HG02840 (cell line): ENCODE results near the gene KDM4B.
"Not testable (repeated sequence)": the region's sequence is repeated elsewhere in the genome, so short reads cannot be mapped to it uniquely, and the experiment has no call there.

Experiments
- ATAC-seq: cut with Tn5 transposase; IDR thresholded peaks from one replicate; pipeline ENCODE4 v1.9.1; 2021; ENCODE audit warnings: mild to moderate bottlenecking, moderate library complexity, moderate number of reproducible peaks; ENCODE audit not compliant: unreplicated experiment, low FRiP score

KDM4B gene

GRCh38 chr19:4966591-4966990, 2.3 kb upstream of the KDM4B start:
- no peak for ATAC-seq

DNA sequence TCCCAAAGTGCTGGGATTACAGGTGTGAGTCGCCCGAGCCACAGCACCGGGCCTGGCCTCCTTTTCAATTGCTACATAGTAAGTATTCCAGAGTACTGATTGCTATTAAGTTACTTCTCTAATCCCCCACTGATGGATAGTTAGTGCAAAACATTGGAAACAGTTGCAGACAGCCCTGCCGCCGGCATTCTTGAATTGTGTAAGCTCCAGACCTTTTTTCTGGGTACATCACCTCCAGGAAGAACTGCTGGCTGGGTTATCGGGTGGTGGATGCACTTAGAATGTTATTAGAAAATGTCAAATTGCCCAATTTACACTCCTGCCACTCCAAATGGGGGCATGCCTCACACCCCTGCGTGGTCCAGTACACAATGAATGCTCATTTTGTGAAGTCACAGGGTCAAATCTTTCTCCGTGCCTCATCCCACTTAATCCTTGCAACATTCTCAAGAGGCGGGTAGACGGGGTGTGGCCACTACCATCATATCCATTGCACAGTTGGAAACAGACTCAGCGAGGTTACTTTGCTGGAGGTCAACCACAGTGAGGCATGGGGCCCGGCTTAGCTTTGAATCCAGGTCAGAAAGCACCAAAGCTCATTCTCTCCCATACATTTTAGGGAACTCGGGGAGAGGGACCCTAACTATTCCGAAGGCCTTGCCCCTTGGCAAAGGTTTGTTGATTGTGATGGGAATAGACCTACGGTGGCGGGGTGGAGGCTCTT, 1.0 kb upstream of the KDM4B start:
- ATAC-seq = no peak

DNA sequence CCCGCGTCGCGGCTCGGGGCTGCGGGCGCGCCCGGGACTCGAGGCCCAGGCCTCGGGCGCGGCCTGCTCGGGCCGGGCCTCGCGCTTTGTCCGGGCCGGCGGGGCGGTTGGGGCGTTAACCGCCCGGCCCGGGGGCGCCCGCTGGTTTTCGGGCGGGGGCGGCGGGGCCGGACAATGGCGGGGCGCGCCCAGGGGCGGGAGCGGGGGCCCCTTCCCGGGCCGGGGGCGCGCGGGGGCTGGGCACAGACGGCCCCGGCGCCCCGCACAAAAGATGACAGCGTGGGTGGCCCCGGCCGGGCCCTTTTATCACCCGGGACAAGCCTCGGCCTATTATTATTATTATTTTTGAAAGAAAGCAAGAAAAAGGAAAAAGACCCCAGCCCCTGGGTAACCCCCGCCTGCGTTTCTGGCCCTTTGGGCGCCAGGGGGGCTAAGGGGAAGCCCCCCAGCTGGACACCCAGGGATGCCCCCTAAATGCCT, 419 bp downstream of the KDM4B start:
- no peak for ATAC-seq

DNA sequence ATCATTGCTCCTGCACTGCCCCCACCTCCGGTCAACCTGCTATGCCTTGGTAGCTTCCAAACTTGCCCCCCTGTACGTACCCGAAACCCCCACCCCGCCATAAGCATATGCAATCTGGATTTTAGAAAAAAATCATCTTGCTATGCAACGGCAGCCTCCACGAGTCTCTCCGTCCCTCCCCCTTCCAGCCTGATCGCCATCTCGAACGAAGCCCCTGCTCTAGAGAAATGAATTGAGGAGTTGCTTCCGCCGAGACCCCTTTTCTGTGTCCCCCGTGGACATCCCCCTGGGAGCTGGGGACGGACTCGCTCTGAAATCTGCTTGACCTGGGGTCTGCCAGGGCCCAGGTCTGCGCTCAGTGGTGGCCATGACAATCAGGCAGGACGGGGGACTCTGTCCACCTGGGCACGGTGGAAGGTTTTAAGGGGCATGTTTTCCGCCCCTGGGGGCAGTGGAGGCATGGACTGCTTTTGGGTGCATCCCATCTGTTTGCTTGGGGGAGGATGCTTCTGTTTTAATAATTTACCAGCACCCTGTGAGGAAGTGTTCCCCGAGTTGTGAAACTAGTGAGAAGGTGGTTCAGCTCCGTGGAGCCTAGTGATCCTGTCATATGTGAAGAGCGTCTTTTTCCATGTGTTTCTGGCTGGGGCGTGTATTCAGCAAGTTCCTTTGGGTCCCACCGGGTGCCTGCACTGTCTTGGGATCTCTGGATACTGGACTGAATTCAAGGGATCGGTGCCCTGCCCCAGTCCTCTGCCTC, 1.0 kb downstream of the KDM4B start:
- no peak for ATAC-seq

GRCh38 chr19:4970558-4971423, 1.9 kb downstream of the KDM4B start:
- ATAC-seq = no peak

GRCh38 chr19:4971424-4971793, 2.5 kb downstream of the KDM4B start:
- no peak for ATAC-seq

GRCh38 chr19:4971816-4972495, 3.0 kb downstream of the KDM4B start:
- ATAC-seq = no peak

DNA sequence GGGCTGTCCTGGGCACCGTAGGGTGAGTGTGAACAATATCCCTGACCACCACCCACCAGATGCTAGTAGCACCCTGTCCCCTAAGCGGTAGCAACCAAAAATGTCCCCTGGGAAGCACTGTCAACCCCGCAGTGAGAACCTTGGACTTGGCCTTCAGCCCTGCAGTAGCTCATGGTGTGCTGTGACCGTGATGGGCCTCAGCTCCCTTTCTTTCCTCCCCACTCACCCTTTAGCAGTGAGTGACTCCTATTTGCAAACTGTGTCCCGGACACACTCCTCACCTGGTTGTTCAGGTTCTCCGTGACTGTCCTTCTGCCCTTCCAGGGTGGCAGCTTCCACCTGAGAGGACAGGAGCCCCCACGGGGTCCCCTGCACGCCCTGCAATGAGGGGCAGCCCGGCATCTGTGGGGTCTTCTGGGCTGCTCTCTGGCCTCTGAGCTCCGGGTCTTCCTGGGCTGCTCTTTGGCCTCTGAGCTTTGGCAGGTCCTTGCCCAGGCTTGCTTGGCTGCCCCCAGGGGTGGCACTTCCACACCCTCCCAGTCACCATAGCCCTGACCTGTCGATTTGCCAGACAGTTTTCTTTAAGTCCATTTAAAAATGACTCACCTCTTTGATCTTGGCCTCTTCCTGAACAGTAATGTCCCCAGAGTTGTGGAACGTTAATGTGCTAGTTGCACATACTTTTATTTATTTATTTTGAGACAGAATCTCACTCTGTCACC, 3.8 kb downstream of the KDM4B start:
- ATAC-seq = no peak

DNA sequence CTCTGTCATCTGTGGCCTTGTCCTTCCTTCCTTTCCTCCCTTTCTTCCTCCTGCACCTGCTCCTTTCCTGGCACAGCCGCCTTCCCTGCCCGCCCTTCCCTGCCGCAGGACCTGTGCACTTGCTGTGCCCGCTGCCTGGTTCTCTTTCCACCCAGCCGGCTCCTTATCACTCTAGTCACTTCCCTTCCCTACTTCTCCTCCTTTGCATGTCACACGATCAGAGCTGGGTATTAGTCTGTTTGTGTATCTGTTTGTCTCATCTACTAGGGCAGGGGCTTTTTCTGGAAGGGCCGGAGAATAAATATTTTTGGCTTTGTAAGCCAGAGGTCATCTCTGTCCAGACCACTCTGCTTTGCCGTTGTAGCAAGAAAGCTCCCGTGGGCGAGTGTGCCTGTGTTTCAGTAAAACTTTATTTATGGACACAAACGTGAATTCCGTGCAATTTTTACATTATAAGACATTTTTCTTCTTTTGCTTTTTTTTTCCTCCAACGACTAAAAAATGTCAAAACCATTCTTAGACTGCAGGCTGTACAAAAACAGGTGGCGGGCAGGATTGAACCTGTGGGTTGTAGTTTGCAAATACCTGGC, 6.1 kb downstream of the KDM4B start:
- ATAC-seq = no peak

DNA sequence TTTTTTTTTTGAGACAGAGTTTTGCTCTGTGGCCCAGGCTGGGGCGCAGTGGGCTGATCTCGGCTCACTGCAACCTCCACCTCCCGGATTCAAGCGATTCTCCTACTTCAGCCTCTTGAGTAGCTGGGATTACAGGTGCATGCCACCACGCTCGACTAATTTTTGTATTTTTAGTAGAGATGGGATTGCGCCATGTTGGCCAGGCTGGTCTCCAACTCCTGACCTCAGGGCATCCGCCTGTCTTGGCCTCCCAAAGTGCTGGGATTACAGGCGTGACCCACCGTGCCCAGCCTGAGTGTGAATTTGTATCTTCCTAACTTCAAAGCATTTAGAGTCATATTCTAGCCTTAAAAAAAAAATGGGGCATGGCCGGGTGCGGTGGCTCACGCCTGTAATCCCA, 6.7 kb downstream of the KDM4B start:
- not testable (repeated sequence) for ATAC-seq

GRCh38 chr19:4976401-4977298, 7.7 kb downstream of the KDM4B start:
- ATAC-seq = no peak

DNA sequence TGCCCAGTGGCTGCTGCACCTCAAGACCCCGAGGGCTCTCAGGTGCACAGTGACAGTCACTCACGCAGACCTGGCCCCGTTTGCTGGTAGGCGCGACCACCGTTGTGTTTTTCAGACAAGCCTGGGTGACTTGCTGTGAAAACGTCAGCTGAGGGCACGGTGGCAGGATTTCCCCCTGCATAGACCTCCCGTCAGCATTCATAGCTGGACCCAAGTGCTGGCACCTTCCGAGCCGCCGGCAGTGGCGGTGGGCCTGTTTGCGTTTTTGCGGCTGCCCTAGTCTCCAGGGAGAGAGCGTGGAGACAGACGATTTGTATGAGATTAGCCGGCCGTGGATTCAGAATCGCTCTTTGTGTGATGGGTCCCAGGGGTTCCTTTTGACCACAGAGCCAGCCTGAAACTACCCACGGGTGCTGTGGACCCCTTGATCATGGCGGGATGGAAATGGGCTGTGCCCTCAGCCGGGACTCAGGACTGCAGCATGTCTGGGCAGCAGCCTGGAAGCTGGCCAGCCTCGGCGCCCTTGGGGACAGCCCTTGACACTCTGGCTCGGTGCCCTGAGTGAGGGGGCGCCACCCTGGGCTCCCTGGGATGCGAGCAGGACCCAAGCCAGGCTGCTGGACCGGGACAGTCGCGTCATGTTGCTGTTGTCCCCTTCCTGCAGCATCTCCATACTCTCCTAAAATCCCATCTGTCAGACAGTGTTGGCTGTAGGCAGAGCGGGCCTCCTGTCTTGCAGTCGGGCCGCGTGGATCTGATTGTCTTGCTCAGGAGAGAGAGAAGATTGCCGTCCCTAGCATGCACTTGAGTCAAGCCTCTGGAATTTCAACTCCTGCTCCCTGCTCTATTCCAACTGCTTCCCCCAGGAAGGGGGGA, 8.6 kb downstream of the KDM4B start:
- ATAC-seq = no peak

- ATAC-seq = no peak
These were observed 10.4 kb downstream of the KDM4B start for GRCh38 chr19:4979211-4979807.

- ATAC-seq = no peak
These were observed 11.2 kb downstream of the KDM4B start for GRCh38 chr19:4980067-4980466.

DNA sequence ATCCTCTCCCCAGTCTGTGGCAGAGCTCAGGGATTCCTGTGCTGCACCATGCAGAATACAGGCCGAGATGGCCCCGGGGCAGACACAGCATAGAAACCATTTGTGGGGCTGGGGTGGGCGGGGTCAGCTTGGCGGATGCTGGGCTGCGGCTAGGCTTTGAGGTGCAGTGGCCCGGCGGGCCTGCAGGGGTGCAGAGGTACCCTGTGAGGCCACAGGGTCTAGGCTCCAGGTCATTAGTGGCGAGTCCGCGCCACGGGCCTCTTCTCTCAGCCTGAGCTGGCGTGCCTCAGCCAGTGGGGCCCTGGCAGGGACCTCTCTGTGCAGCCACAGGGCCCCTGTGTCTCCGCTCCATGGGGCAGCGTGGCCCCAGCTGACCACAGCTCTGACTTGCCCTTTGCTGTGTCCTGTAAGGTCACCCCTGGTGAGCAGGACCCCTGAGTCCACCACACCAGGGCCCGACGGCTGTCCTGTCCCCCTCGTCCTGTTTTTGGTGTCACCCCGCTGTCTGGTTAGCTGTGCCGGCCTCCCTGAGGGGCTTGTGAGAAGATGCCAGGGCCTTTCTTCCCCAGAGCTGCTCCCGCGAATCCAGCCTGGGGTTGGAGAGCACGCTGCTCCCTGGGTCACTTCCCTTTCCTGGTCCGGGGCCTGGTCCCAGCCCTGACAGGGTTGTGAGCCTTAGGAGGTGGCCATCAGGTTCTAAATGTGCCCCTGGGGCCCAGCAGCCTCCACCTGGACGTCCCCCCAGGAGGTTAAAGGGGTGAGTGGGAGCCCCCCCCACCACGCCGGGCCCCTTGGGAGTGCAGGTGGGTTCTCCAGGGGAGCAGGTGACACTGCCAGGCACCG, 12.1 kb downstream of the KDM4B start:
- no peak for ATAC-seq

DNA sequence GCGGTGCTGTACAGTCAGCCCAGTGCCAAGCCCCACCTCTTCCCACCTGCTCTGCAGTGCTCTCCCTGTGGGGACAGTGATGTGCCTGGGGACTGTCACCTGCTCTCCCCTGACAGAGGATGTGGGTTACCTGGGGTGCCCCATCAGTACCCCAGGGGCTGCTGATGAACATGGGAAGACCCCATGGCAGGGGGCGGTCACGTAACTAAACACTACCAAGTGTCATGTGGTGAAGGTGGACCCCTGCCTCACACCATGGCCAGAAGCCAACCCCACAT, 12.7 kb downstream of the KDM4B start:
- ATAC-seq = no peak
